HS-27A (cell line): ENCODE results near the gene PPP1CC.
"Not testable (repeated sequence)": the region's sequence is repeated elsewhere in the genome, so short reads cannot be mapped to it uniquely, and the experiment has no call there.

Experiments used
- DNase-seq: peaks from one replicate; pipeline ENCODE4 v3.0.0-alpha.2; 2012; ENCODE audit warnings: low read depth, missing footprints

PPP1CC gene

GRCh38 chr12:110754101-110754793 lies 11.6 kb upstream of the PPP1CC start:
- DNase-seq = no peak

GRCh38 chr12:110750784-110751461 lies 8.2 kb upstream of the PPP1CC start:
- DNase-seq = no peak

- DNase-seq = no peak
Measured at GRCh38 chr12:110746550-110746949, 3.9 kb upstream of the PPP1CC start.

- no peak for DNase-seq
Measured at GRCh38 chr12:110745542-110746284, 3.0 kb upstream of the PPP1CC start.

- peak; percentile 82 for DNase-seq
Measured at GRCh38 chr12:110744601-110745264, 2.0 kb upstream of the PPP1CC start.

GRCh38 chr12:110744151-110744571 lies 1.5 kb upstream of the PPP1CC start:
- DNase-seq = peak; percentile 91

- no peak for DNase-seq
Measured at GRCh38 chr12:110743571-110744093, 941 bp upstream of the PPP1CC start.

GRCh38 chr12:110742096-110742717 lies 484 bp downstream of the PPP1CC start:
- DNase-seq = no peak

GRCh38 chr12:110741341-110742095 lies 1.2 kb downstream of the PPP1CC start:
- DNase-seq = no peak

GRCh38 chr12:110739894-110740293 lies 2.8 kb downstream of the PPP1CC start:
- DNase-seq = no peak

- no peak for DNase-seq
Measured at GRCh38 chr12:110739488-110739887, 3.2 kb downstream of the PPP1CC start.

- no peak for DNase-seq
Measured at GRCh38 chr12:110737532-110737931, 5.2 kb downstream of the PPP1CC start.

- not testable (repeated sequence) for DNase-seq
Measured at GRCh38 chr12:110737016-110737415, 5.7 kb downstream of the PPP1CC start.

GRCh38 chr12:110733900-110734299 lies 8.8 kb downstream of the PPP1CC start:
- no peak for DNase-seq

GRCh38 chr12:110733089-110733715 lies 9.5 kb downstream of the PPP1CC start:
- DNase-seq = no peak

- no peak for DNase-seq
Measured at GRCh38 chr12:110732572-110732971, 10.1 kb downstream of the PPP1CC start.

- no peak for DNase-seq
Measured at GRCh38 chr12:110731479-110731878, 11.2 kb downstream of the PPP1CC start.

GRCh38 chr12:110728628-110729027 lies 14.1 kb downstream of the PPP1CC start:
- DNase-seq = no peak

GRCh38 chr12:110726708-110727369 lies 15.9 kb downstream of the PPP1CC start:
- DNase-seq = no peak

GRCh38 chr12:110726028-110726427 lies 16.7 kb downstream of the PPP1CC start:
- DNase-seq = no peak
